GM20000 (cell line): ENCODE measurements around the gene NUP93.

ENCODE experiments used
- DNase-seq: peaks from one replicate; pipeline ENCODE4 v3.0.0; 2012; ENCODE audit warnings: low spot score
- TF ChIP-seq, protein P1 (sequence below): IDR thresholded peaks from 2 replicates; pipeline ENCODE4 v1.5.1; 2012; ENCODE audit warnings: mild to moderate bottlenecking, control low read depth; ENCODE audit errors: extremely low read depth, missing control alignments

NUP93 gene

DNA sequence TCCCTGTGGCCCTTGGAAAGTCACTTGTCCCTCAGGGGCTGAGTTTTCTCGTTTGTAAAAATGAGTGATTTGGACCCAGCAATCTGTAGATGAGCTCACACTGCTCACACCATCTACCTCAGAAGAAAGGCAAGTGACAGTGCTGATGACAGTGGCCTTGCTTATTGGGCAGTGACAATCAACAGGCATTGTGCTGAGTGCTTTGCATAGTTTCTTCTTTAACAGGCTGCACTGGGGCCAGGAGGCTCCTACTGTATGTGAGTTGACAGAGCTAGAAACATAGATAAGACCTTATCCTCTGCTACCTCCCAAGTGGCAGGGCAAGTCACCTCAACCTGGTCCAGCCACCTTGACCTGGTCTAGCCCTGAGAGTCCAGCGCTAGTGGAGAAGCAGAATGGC is 105.4 kb downstream of the NUP93 start:
- TF ChIP-seq, protein P1, sequence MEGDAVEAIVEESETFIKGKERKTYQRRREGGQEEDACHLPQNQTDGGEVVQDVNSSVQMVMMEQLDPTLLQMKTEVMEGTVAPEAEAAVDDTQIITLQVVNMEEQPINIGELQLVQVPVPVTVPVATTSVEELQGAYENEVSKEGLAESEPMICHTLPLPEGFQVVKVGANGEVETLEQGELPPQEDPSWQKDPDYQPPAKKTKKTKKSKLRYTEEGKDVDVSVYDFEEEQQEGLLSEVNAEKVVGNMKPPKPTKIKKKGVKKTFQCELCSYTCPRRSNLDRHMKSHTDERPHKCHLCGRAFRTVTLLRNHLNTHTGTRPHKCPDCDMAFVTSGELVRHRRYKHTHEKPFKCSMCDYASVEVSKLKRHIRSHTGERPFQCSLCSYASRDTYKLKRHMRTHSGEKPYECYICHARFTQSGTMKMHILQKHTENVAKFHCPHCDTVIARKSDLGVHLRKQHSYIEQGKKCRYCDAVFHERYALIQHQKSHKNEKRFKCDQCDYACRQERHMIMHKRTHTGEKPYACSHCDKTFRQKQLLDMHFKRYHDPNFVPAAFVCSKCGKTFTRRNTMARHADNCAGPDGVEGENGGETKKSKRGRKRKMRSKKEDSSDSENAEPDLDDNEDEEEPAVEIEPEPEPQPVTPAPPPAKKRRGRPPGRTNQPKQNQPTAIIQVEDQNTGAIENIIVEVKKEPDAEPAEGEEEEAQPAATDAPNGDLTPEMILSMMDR = no peak
- no peak for DNase-seq

DNA sequence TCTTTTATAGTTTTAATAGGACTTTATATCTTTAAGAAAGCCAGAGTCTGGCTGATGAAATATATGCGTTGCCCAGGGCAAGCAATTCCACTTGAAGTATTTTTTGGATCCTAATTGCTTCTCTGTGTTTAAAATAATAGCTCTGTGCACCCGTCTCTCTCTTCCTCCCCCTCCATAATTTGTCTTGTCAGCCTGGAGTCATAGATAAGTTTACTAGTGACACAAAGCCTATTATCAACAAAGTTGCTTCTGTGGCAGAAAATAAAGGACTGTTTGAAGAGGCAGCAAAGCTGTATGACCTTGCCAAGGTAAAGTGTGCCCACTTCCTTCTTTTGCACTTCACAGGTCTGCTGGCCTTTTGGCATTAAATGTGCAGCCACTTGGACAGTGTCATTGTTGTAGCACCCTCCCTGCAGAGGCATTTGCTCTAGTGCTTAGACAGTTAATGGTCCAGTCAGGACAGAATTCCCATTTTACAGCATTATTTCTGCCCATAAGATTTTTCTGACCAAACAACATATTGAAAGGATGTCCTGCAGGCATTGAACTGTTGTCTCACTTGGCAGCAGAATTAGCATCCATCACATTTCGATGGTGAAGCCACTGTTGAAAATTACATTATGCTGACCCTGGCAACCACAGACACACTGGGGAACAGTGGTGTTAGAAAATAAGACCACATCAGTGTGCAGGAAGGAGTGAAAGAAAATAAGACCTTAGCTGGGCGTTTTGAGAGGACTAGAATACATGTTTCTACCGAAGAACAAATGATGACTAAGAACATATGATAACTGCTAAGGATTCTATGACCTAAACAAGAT is 106.7 kb downstream of the NUP93 start:
- no peak for DNase-seq

DNA sequence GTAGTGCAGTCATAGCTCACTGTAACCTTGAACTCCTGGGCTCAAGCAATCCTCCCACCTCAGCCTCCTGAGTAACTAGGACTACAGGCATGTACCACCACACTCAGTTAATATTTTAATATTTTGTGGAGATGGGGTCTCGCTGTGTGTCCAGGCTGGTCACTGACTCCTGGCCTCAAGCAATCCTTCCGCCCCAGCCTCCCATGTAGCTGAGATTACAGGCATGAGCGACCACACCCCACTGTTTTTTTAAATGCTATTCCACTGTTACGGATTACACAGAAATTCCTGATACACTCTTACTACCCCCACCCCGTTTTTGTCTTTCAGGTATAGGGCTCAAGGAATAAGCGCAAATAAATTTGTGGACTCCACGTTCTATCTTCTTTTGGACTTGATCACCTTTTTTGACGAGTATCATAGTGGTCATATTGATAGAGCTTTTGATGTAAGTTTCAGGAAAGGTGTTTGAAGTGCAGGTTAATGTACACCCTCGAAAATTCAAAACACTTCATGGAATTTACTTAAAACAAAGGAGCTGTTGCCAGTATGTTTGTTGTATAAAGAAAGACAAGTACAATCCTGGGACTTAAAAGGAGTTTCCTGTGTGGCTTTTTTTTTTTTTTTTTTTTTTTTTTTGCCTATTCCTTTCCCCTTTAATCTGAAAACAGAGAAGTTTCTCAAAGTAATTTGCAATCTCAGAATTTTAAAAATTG is 108.9 kb downstream of the NUP93 start:
- no peak for DNase-seq
- TF ChIP-seq, protein P1 = no peak

More for the DNA sequence above, 106.7 kb downstream of the NUP93 start:
- TF ChIP-seq, protein P1 = no peak

DNA sequence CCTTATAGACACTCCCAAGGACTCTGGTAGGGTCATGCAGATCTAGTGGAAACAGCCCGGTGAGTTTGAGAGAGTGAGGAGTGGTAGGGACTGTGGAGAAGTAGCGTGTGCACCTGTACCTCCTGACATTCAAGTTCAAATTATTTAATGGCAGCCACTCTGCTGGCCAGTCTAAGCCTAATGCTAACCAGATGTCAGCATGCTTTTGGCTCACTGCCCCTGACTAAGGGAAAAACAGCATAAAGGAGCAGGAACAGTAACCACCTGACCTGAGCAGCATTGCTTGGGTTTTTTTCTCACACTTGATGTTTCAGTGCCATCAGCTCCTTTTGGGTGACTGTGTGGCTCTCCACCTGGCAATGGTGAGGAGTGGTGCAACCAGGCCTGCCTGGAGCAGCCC is 111.3 kb downstream of the NUP93 start:
- DNase-seq = no peak
- TF ChIP-seq, protein P1 = no peak

DNA sequence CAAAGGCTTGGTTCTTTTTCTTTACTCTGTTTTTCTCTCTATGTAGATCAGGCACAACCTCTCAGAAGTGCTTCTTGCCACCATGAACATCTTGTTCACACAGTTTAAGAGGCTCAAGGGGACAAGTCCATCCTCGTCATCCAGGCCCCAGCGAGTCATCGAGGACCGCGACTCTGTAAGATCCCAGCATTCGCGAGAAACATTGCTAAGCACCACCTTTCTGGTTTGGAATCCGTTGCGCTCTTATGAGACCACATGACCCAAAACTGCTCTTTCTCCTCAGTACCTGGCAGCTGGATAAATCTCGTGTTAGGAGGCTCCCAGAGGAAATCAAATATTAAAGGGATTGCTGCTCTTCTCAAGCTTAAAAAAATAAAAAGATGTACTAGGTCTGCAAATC is 111.7 kb downstream of the NUP93 start:
- TF ChIP-seq, protein P1 = no peak
- no peak for DNase-seq

DNA sequence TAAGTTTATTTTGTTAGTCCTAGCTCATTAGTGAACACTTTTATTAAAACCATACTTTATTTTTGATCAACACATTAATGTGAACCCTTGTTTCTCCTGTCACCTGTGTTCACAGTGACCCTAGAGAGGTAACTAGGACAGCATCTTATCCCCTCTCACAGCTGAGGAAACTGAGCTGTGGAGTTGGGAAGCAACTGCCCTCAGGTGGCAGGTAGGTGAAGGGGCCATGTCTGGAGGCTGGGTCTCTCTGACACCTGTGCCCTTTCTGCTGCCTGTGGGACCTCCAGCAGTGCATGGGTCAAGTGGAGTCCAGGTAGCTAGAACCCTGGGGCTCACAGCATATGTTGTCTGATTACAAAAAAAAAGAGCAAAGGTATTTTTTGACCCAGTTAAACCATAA is 112.2 kb downstream of the NUP93 start:
- no peak for DNase-seq
- TF ChIP-seq, protein P1 = no peak

DNA sequence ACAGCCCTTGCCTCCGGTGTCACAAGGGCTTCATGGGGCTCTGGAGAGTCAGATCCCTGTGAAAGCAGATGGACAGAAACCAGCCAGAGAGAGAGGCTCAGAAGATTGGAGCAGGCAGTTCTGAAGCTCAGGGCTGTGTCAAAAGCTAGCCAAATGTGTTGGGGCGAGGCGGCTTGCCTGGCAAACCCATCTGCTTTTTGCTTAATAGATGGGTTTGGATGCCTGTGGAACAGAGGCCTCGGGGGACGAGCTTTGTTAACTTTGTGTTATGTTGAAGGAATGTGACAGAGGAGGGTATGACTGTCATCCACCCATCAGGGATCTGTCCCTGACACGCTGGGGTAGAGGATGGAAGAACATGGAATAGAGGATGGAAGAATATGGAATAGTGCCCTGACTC is 114.1 kb downstream of the NUP93 start:
- DNase-seq = no peak
- TF ChIP-seq, protein P1 = no peak
